Parathyroid adenoma (tissue), 2 donors: Measurements from ENCODE around the gene SLC43A3.

Experiments used
- H2AFZ ChIP-seq: fragments of 300-600 bp; sonication (generic); one replicate; pipeline ENCODE4 v1.7.0; 2017; ENCODE audit warnings: antibody characterized with exemption, mild to moderate bottlenecking
- H3K27ac ChIP-seq: fragments of 300-600 bp; sonication (generic); one replicate; pipeline ENCODE4 v1.7.0; 2017
- H3K27me3 ChIP-seq: fragments of 300-600 bp; sonication (generic); one replicate; pipeline ENCODE4 v1.7.0; 2017; ENCODE audit warnings: low read length; ENCODE audit not compliant: control insufficient read depth, insufficient read depth
- H3K36me3 ChIP-seq: fragments of 300-600 bp; sonication (generic); one replicate; pipeline ENCODE4 v1.7.0; 2017; ENCODE audit warnings: low read length; ENCODE audit not compliant: control insufficient read depth, insufficient read depth
- H3K4me1 ChIP-seq: fragments of 300-600 bp; sonication (generic); one replicate; pipeline ENCODE4 v1.7.0; 2017; ENCODE audit warnings: control low read depth
- H3K4me2 ChIP-seq: fragments of 300-600 bp; sonication (generic); one replicate; pipeline ENCODE4 v1.7.0; 2017; ENCODE audit warnings: low read length
- H3K4me3 ChIP-seq: fragments of 300-600 bp; sonication (generic); one replicate; pipeline ENCODE4 v1.7.0; 2017; ENCODE audit warnings: low read depth, low read length
- H3K79me2 ChIP-seq: fragments of 300-600 bp; sonication (generic); one replicate; pipeline ENCODE4 v1.7.0; 2017; ENCODE audit warnings: control low read depth
- H3K9ac ChIP-seq: fragments of 300-600 bp; sonication (generic); one replicate; pipeline ENCODE4 v1.7.0; 2017; ENCODE audit warnings: mild to moderate bottlenecking
- H3K9me3 ChIP-seq: fragments of 300-600 bp; sonication (generic); one replicate; pipeline ENCODE4 v1.7.0; 2017; ENCODE audit warnings: low read length; ENCODE audit not compliant: control insufficient read depth
- CTCF ChIP-seq: fragments of 300-600 bp; sonication (generic); IDR thresholded peaks from one replicate; pipeline ENCODE4 v1.7.0; 2017; ENCODE audit warnings: antibody characterized with exemption, mild to moderate bottlenecking
- donor health status: primary hyperparathyroidism.

SLC43A3 gene

DNA sequence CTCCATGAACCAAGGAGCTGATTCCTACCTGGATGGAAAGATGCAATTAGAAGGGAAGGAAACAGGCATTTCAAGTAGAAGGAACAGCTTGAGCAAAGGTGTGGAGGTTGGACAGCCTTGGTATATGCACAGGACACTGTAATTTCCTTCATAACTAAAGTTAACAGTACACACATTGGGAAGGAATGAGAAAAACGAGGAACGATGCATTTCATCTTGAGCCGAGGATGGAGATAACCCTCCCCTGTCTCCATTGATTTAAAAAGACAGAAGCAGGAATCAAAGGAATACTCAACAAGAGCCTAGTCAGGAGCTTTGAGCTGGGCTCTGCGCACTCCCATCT is 34.2 kb downstream of the SLC43A3 start:
- no peaks in the 10 kb centered on the region for H3K36me3 ChIP-seq
- no peaks in the 10 kb centered on the region for H3K79me2 ChIP-seq
- no peak overlapping the region for H3K27ac ChIP-seq
- H3K9me3 ChIP-seq = no peaks in the 10 kb centered on the region
- no peak overlapping the region for H3K4me2 ChIP-seq
- no peaks in the 10 kb centered on the region for H3K27me3 ChIP-seq
- H3K4me3 ChIP-seq = no peak overlapping the region
- no peak overlapping the region for H3K9ac ChIP-seq
- TF ChIP-seq CTCF = no peak
- H3K4me1 ChIP-seq = no peaks in the 10 kb centered on the region
- H2AFZ ChIP-seq = no peak overlapping the region

GRCh38 chr11:57392066-57392762 is 34.7 kb downstream of the SLC43A3 start:
- H3K9me3 ChIP-seq = no peaks in the 10 kb centered on the region
- H3K4me1 ChIP-seq = no peaks in the 10 kb centered on the region
- no peaks in the 10 kb centered on the region for H3K79me2 ChIP-seq
- no peak overlapping the region for H3K4me2 ChIP-seq
- H3K4me3 ChIP-seq = no peak overlapping the region
- H3K27me3 ChIP-seq = no peaks in the 10 kb centered on the region
- no peak overlapping the region for H3K27ac ChIP-seq
- no peak for TF ChIP-seq CTCF
- H2AFZ ChIP-seq = no peak overlapping the region
- no peaks in the 10 kb centered on the region for H3K36me3 ChIP-seq
- H3K9ac ChIP-seq = no peak overlapping the region

GRCh38 chr11:57391539-57391938 is 35.4 kb downstream of the SLC43A3 start:
- Histone ChIP-seq H2AFZ (no peak overlapping the region), H3K36me3 (no peaks in the 10 kb centered on the region), H3K27ac (no peak overlapping the region), H3K4me1 (no peaks in the 10 kb centered on the region), H3K9me3 (no peaks in the 10 kb centered on the region), H3K4me3 (no peak overlapping the region), H3K4me2 (no peak overlapping the region), H3K79me2 (no peaks in the 10 kb centered on the region), H3K27me3 (no peaks in the 10 kb centered on the region), H3K9ac (no peak overlapping the region)
- no peak for TF ChIP-seq CTCF

DNA sequence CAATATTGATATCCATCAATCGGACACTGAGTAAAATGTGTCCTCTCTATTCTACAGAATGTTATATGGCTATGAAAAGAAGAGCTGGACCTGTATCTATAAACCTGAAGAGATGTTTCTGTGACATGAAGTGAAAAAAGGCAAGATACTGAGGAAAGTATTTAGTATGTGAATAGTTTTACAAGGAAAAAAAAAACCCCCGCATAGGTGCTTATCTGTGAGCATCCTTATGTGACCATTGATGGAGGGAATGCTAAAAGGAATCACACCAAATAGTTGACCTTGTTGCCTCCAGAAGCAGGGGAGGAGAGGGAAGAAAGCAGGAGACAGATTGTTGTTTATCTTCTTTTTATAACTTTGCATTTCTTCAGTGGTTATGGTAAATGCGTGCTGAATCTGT is 35.8 kb downstream of the SLC43A3 start:
- TF ChIP-seq CTCF = no peak
- Histone ChIP-seq H3K9ac (no peak overlapping the region), H3K4me3 (no peak overlapping the region), H3K4me1 (no peaks in the 10 kb centered on the region), H3K36me3 (no peaks in the 10 kb centered on the region), H3K4me2 (no peak overlapping the region), H3K27ac (no peak overlapping the region), H3K79me2 (no peaks in the 10 kb centered on the region), H3K9me3 (no peaks in the 10 kb centered on the region), H2AFZ (no peak overlapping the region), H3K27me3 (no peaks in the 10 kb centered on the region)

- TF ChIP-seq CTCF = no peak
- H3K4me3 ChIP-seq = no peak within 1 kb of the TSS
- no peak within 1 kb of the TSS for H3K27ac ChIP-seq
- H2AFZ ChIP-seq = no peak within 1 kb of the TSS
- H3K4me1 ChIP-seq = no peaks in the 10 kb centered on the region
- no peaks in the 10 kb centered on the region for H3K9me3 ChIP-seq
- no peaks in the 10 kb centered on the region for H3K36me3 ChIP-seq
- no peaks in the 10 kb centered on the region for H3K79me2 ChIP-seq
- no peaks in the 10 kb centered on the region for H3K27me3 ChIP-seq
- no peak within 1 kb of the TSS for H3K4me2 ChIP-seq
- H3K9ac ChIP-seq = no peak within 1 kb of the TSS
These were observed 36.4 kb downstream of the SLC43A3 start, which contains the start of gene PRG2 for GRCh38 chr11:57390535-57390934. Gene PRG2, minus strand, starts transcription at chr11:57390650. Its CDS starts 706 bp downstream, at chr11:57389944.
